ENCODE measurements around the gene PYROXD2. TPM values are rescaled to one million over a fixed set of nuclear protein-coding genes. Genes with fewer than 3 reads are reported as not detected.
"Not testable (repeated sequence)": the region's sequence is repeated elsewhere in the genome, so short reads cannot be mapped to it uniquely, and the experiment has no call there.

PYROXD2 gene
- total RNA-seq, 2 experiments from 2014 or later: 13.5 to 18.7 TPM

- no peak for DNase-seq
- no peaks in the 10 kb centered on the region for H3K9me3 Mint-ChIP-seq
- no peak overlapping the region for H3K4me3 Mint-ChIP-seq
- peak overlapping the region; percentile 86 for H3K27ac Mint-ChIP-seq
- CTCF ChIA-PET: interaction anchor here (0.9 kb wide), 1 partner anchor 50 kb away, joined by 3 read pairs; no protein-coding TSS in a partner anchor
- POLR2A ChIA-PET: interaction anchor here (1.5 to 1.9 kb wide), 5 partner anchors 9 to 256 kb away, joined by 5 to 16 read pairs (median 9); partner anchors contain the start of gene R3HCC1L
- peaks cover 14% of the 10 kb centered on the region for H3K36me3 Mint-ChIP-seq (ENCODE audit: low read depth)
- peaks cover 53% of the 10 kb centered on the region for H3K4me1 Mint-ChIP-seq
- no peaks in the 10 kb centered on the region for H3K27me3 Mint-ChIP-seq
Measured at GRCh38 chr10:98390406-98390805, 24.6 kb downstream of the PYROXD2 start.

GRCh38 chr10:98389398-98389797 is 25.6 kb downstream of the PYROXD2 start:
- CTCF ChIA-PET: no interaction called here
- H3K36me3 Mint-ChIP-seq (ENCODE audit: low read depth): peaks cover 14% of the 10 kb centered on the region
- no peaks in the 10 kb centered on the region for H3K27me3 Mint-ChIP-seq
- no peak overlapping the region for H3K4me3 Mint-ChIP-seq
- DNase-seq: no peak
- POLR2A ChIA-PET: no interaction called here
- peaks cover 46% of the 10 kb centered on the region for H3K4me1 Mint-ChIP-seq
- no peaks in the 10 kb centered on the region for H3K9me3 Mint-ChIP-seq
- H3K27ac Mint-ChIP-seq: no peak overlapping the region

GRCh38 chr10:98388101-98388655 is 26.8 kb downstream of the PYROXD2 start:
- Mint-ChIP-seq H3K27me3 (no peaks in the 10 kb centered on the region), H3K9me3 (no peaks in the 10 kb centered on the region)
- no peak for DNase-seq

GRCh38 chr10:98384531-98385133 is 30.4 kb downstream of the PYROXD2 start:
- Mint-ChIP-seq H3K4me3 (no peak overlapping the region), H3K4me1 (peaks cover 5% of the 10 kb centered on the region), H3K27me3 (no peaks in the 10 kb centered on the region), H3K36me3 (ENCODE audit: low read depth) (peaks cover 3% of the 10 kb centered on the region), H3K27ac (no peak overlapping the region), H3K9me3 (no peaks in the 10 kb centered on the region)
- ChIA-PET POLR2A (no interaction called here), CTCF (no interaction called here)
- DNase-seq: no peak

More at GRCh38 chr10:98388101-98388655, 26.8 kb downstream of the PYROXD2 start:
- Mint-ChIP-seq H3K36me3 (ENCODE audit: low read depth) (peaks cover 14% of the 10 kb centered on the region), H3K4me3 (no peak overlapping the region), H3K27ac (no peak overlapping the region), H3K4me1 (peaks cover 37% of the 10 kb centered on the region)
- ChIA-PET CTCF (interaction anchor here (0.7 to 1.1 kb wide), 2 partner anchors 38 to 84 kb away, joined by 3 to 4 read pairs; no protein-coding TSS in a partner anchor), POLR2A (no interaction called here)

- DNase-seq: no peak
- no peaks in the 10 kb centered on the region for H3K27me3 Mint-ChIP-seq
- CTCF ChIA-PET: no interaction called here
- no peaks in the 10 kb centered on the region for H3K9me3 Mint-ChIP-seq
- no peaks in the 10 kb centered on the region for H3K4me1 Mint-ChIP-seq
- peaks cover 3% of the 10 kb centered on the region for H3K36me3 Mint-ChIP-seq (ENCODE audit: low read depth)
- no peak overlapping the region for H3K4me3 Mint-ChIP-seq
- no peak overlapping the region for H3K27ac Mint-ChIP-seq
- POLR2A ChIA-PET: no interaction called here
Measured at GRCh38 chr10:98383869-98384268, 31.1 kb downstream of the PYROXD2 start.

GRCh38 chr10:98383134-98383667 is 31.8 kb downstream of the PYROXD2 start:
- ChIA-PET POLR2A (interaction anchor here (2.6 kb wide), 1 partner anchor 8 kb away, joined by 9 read pairs; no protein-coding TSS in a partner anchor), CTCF (interaction anchor here (0.5 kb wide), 1 partner anchor 590 kb away, joined by 3 read pairs; no protein-coding TSS in a partner anchor)
- H3K4me1 Mint-ChIP-seq; H3K27ac Mint-ChIP-seq; H3K9me3 Mint-ChIP-seq; H3K36me3 Mint-ChIP-seq (ENCODE audit: low read depth); H3K27me3 Mint-ChIP-seq; H3K4me3 Mint-ChIP-seq; DNase-seq: not testable (repeated sequence)

GRCh38 chr10:98382691-98383101 is 32.3 kb downstream of the PYROXD2 start:
- Mint-ChIP-seq H3K4me3 (no peak overlapping the region), H3K4me1 (no peaks in the 10 kb centered on the region), H3K36me3 (ENCODE audit: low read depth) (peaks cover 3% of the 10 kb centered on the region), H3K9me3 (no peaks in the 10 kb centered on the region), H3K27ac (no peak overlapping the region), H3K27me3 (no peaks in the 10 kb centered on the region)
- POLR2A ChIA-PET: interaction anchor here (2.6 kb wide), 1 partner anchor 9 kb away, joined by 9 read pairs; no protein-coding TSS in a partner anchor
- CTCF ChIA-PET: interaction anchor here (0.5 kb wide), 1 partner anchor 589 kb away, joined by 3 read pairs; no protein-coding TSS in a partner anchor
- DNase-seq: no peak

- Mint-ChIP-seq H3K9me3 (no peaks in the 10 kb centered on the region), H3K36me3 (ENCODE audit: low read depth) (no peaks in the 10 kb centered on the region), H3K27ac (no peak overlapping the region), H3K4me3 (no peak overlapping the region), H3K4me1 (no peaks in the 10 kb centered on the region), H3K27me3 (peaks cover 4% of the 10 kb centered on the region)
- ChIA-PET POLR2A (interaction anchor here (2.6 kb wide), 1 partner anchor 11 kb away, joined by 9 read pairs; no protein-coding TSS in a partner anchor), CTCF (no interaction called here)
- no peak for DNase-seq
Measured at GRCh38 chr10:98380493-98381339, 34.3 kb downstream of the PYROXD2 start.

- POLR2A ChIA-PET: no interaction called here
- no peak for DNase-seq
- H3K27ac Mint-ChIP-seq: no peak overlapping the region
- no peaks in the 10 kb centered on the region for H3K36me3 Mint-ChIP-seq (ENCODE audit: low read depth)
- no peaks in the 10 kb centered on the region for H3K4me1 Mint-ChIP-seq
- H3K27me3 Mint-ChIP-seq: peaks cover 13% of the 10 kb centered on the region
- no peaks in the 10 kb centered on the region for H3K9me3 Mint-ChIP-seq
- CTCF ChIA-PET: no interaction called here
- no peak overlapping the region for H3K4me3 Mint-ChIP-seq
Measured at GRCh38 chr10:98378722-98379121, 36.3 kb downstream of the PYROXD2 start.

GRCh38 chr10:98377536-98377935 is 37.4 kb downstream of the PYROXD2 start:
- Mint-ChIP-seq H3K4me1 (no peaks in the 10 kb centered on the region), H3K27me3 (peaks cover 18% of the 10 kb centered on the region), H3K27ac (no peak overlapping the region), H3K36me3 (ENCODE audit: low read depth) (no peaks in the 10 kb centered on the region), H3K4me3 (no peak overlapping the region), H3K9me3 (no peaks in the 10 kb centered on the region)
- ChIA-PET POLR2A (no interaction called here), CTCF (no interaction called here)
- DNase-seq: no peak

GRCh38 chr10:98377001-98377400 is 38.0 kb downstream of the PYROXD2 start:
- DNase-seq: no peak
- Mint-ChIP-seq H3K27me3 (peaks cover 20% of the 10 kb centered on the region), H3K4me3 (no peak overlapping the region), H3K4me1 (no peaks in the 10 kb centered on the region), H3K36me3 (ENCODE audit: low read depth) (no peaks in the 10 kb centered on the region), H3K27ac (no peak overlapping the region), H3K9me3 (no peaks in the 10 kb centered on the region)
- CTCF ChIA-PET: no interaction called here
- POLR2A ChIA-PET: no interaction called here

- DNase-seq: no peak
- Mint-ChIP-seq H3K27me3 (peaks cover 23% of the 10 kb centered on the region), H3K36me3 (ENCODE audit: low read depth) (no peaks in the 10 kb centered on the region), H3K4me3 (no peak overlapping the region), H3K27ac (no peak overlapping the region), H3K4me1 (no peaks in the 10 kb centered on the region), H3K9me3 (no peaks in the 10 kb centered on the region)
- CTCF ChIA-PET: no interaction called here
- POLR2A ChIA-PET: no interaction called here
Measured at GRCh38 chr10:98376485-98376884, 38.5 kb downstream of the PYROXD2 start.

All from activated CD4-positive, alpha-beta memory T cell treated with anti-CD3 and anti-CD28 coated beads, Interleukin-2, amount 10 ng/mL, durations not matched to agents 7 days and 5 days (primary cell).